ENCODE data around the gene NHLRC4. TPM values are rescaled to one million over a fixed set of nuclear protein-coding genes. Genes with fewer than 3 reads are reported as not detected.

NHLRC4 gene
- total and polyA plus RNA-seq, 2 of the 13 experiments (the other 11 are each of a cell fraction or from before 2014, with no cell fraction given) = 0.40 to 0.59 TPM

GRCh38 chr16:590188-590814 lies 23.5 kb downstream of the NHLRC4 start (continued):
- peak; percentile 38; the same call in 1 of the 2 replicates for TF ChIP-seq ZNF451 (CRISPR knock-in tag; IDR thresholded peaks at IDR 0.05)
- no peak for TF ChIP-seq NAIF1 (CRISPR knock-in tag; IDR thresholded peaks at IDR 0.05; ENCODE audit: borderline replicate concordance)
- no peak for TF ChIP-seq GPBP1L1 (CRISPR knock-in tag; IDR thresholded peaks at IDR 0.05)
- no peak for TF ChIP-seq SMARCC2 (IDR thresholded peaks at IDR 0.05)
- TF ChIP-seq RFX5 (IDR thresholded peaks at IDR 0.05; ENCODE audit: low read depth, low read length) = no peak
- no peak for TF ChIP-seq ZNF839 (CRISPR knock-in tag; IDR thresholded peaks at IDR 0.05; ENCODE audit: borderline replicate concordance)
- 0 out of 2 replicates have a peak, but pooled peaks have one; percentile 70 for TF ChIP-seq ZNF513 (CRISPR knock-in tag; conservative IDR thresholded peaks at IDR 0.05)
- TF ChIP-seq TBX3 (IDR thresholded peaks at IDR 0.05; ENCODE audit: borderline replicate concordance) = no peak
- no peak for TF ChIP-seq BORCS8-MEF2B (CRISPR knock-in tag; IDR thresholded peaks at IDR 0.05)
- no peak for TF ChIP-seq PBX3 (CRISPR knock-in tag; IDR thresholded peaks at IDR 0.05; ENCODE audit: borderline replicate concordance)
- 0 out of 2 replicates have a peak, but pooled peaks have one; percentile 35 for TF ChIP-seq MEIS2 (CRISPR knock-in tag; IDR thresholded peaks at IDR 0.05)
- TF ChIP-seq THAP9 (CRISPR knock-in tag; IDR thresholded peaks at IDR 0.05; ENCODE audit: borderline replicate concordance) = no peak
- no peak for TF ChIP-seq POLR2G (IDR thresholded peaks at IDR 0.05; ENCODE audit: low read depth, low read length)
- no peak for TF ChIP-seq KLF15 (CRISPR knock-in tag; IDR thresholded peaks at IDR 0.05; ENCODE audit: borderline replicate concordance)
- no peak for TF ChIP-seq ZNF326 (CRISPR knock-in tag; IDR thresholded peaks at IDR 0.05; ENCODE audit: borderline replicate concordance)
- 0 out of 2 replicates have a peak, but pooled peaks have one; percentile 54 for TF ChIP-seq NR0B2 (CRISPR knock-in tag; IDR thresholded peaks at IDR 0.05)
- TF ChIP-seq HOXA5 (CRISPR knock-in tag; IDR thresholded peaks at IDR 0.05) = no peak
- TF ChIP-seq ZNF572 (CRISPR knock-in tag; IDR thresholded peaks at IDR 0.05) = no peak
- TF ChIP-seq SALL2 (CRISPR knock-in tag; IDR thresholded peaks at IDR 0.05) = peak; percentile 68
